SK-N-SH (cell line): ENCODE results near the gene RASA3.

Source experiments
- CHD2 ChIP-seq: fragments of 150-350 bp; IDR thresholded peaks from 2 replicates; pipeline ENCODE4 v1.6.1; 2018; ENCODE audit warnings: low read length; ENCODE audit not compliant: partially characterized antibody
- EZH2phosphoT487 ChIP-seq: fragments of 200-600 bp; sonication (generic); IDR thresholded peaks from 2 replicates; pipeline ENCODE4 v1.6.1; 2017; ENCODE audit warnings: low read depth, mixed run types, mild to moderate bottlenecking, antibody characterized with exemption, moderate library complexity, borderline replicate concordance
- FOXJ3 ChIP-seq: sonication (generic); formaldehyde crosslinking; IDR thresholded peaks from 2 replicates; pipeline ENCODE4 v1.5.1; 2020; ENCODE audit warnings: mild to moderate bottlenecking, missing genetic modification reagents
- GABPA ChIP-seq: IDR thresholded peaks from 2 replicates; pipeline ENCODE4 v1.4.0; 2012; ENCODE audit warnings: low read depth, mild to moderate bottlenecking
- NRF1 ChIP-seq: IDR thresholded peaks from 2 replicates; pipeline ENCODE4 v1.6.1; 2012; ENCODE audit warnings: low read depth, mild to moderate bottlenecking, low read length
- POLR2AphosphoS5 ChIP-seq: IDR thresholded peaks from 2 replicates; pipeline ENCODE4 v1.6.1; 2012; ENCODE audit warnings: low read depth, low read length
- RAD21 ChIP-seq: IDR thresholded peaks from 2 replicates; pipeline ENCODE4 v1.6.1; 2012; ENCODE audit warnings: mild to moderate bottlenecking, low read length
- RCOR1 ChIP-seq: fragments of 150-350 bp; IDR thresholded peaks from 2 replicates; pipeline ENCODE4 v1.6.1; 2017; ENCODE audit warnings: antibody characterized with exemption, low read length
- SIN3A ChIP-seq: IDR thresholded peaks from 2 replicates; pipeline ENCODE4 v1.6.1; 2012; ENCODE audit warnings: low read depth, mild to moderate bottlenecking, low read length, moderate library complexity, borderline replicate concordance
- TAF1 ChIP-seq: IDR thresholded peaks from 2 replicates; pipeline ENCODE4 v1.6.1; 2012; ENCODE audit warnings: low read depth, mild to moderate bottlenecking, low read length, moderate library complexity, borderline replicate concordance
- TF ChIP-seq, protein P1 (sequence below): fragments of 200-600 bp; sonication (generic); IDR thresholded peaks from 2 replicates; pipeline ENCODE4 v1.6.1; 2017; ENCODE audit warnings: antibody characterized with exemption, mild to moderate bottlenecking, moderate library complexity
- TF ChIP-seq, protein P2 (sequence below): IDR thresholded peaks from 2 replicates; pipeline ENCODE4 v1.4.0; 2012; ENCODE audit warnings: low read depth, borderline replicate concordance
- TF ChIP-seq, protein P3 (sequence below): IDR thresholded peaks from 2 replicates; pipeline ENCODE4 v1.6.1; 2012; ENCODE audit warnings: mild to moderate bottlenecking, low read depth, low read length, moderate library complexity

DNA sequence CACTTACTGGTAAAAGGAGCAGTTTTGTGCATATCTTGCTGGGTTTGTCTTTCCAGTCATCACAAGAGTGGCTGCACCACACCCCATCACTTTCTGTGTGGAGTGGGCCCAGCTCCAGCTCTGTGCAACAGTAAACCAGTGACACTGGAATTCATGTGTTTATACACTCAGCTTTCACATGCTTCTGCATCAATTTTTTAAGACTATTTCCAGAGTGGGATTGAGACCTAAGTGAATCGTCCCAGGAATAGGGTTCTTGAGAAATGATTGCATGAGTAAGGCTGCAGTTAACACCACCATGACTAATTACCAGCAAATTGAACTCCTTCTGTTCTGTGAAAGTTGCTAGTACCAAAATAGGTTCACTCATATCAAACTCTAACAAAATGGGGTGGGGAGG lies 41.3 kb upstream of the RASA3 start:
- TF ChIP-seq, protein P1, sequence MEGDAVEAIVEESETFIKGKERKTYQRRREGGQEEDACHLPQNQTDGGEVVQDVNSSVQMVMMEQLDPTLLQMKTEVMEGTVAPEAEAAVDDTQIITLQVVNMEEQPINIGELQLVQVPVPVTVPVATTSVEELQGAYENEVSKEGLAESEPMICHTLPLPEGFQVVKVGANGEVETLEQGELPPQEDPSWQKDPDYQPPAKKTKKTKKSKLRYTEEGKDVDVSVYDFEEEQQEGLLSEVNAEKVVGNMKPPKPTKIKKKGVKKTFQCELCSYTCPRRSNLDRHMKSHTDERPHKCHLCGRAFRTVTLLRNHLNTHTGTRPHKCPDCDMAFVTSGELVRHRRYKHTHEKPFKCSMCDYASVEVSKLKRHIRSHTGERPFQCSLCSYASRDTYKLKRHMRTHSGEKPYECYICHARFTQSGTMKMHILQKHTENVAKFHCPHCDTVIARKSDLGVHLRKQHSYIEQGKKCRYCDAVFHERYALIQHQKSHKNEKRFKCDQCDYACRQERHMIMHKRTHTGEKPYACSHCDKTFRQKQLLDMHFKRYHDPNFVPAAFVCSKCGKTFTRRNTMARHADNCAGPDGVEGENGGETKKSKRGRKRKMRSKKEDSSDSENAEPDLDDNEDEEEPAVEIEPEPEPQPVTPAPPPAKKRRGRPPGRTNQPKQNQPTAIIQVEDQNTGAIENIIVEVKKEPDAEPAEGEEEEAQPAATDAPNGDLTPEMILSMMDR = no peak
- no peak for TF ChIP-seq CHD2
- TF ChIP-seq RCOR1 = no peak
- TF ChIP-seq GABPA = no peak
- TF ChIP-seq, protein P2, sequence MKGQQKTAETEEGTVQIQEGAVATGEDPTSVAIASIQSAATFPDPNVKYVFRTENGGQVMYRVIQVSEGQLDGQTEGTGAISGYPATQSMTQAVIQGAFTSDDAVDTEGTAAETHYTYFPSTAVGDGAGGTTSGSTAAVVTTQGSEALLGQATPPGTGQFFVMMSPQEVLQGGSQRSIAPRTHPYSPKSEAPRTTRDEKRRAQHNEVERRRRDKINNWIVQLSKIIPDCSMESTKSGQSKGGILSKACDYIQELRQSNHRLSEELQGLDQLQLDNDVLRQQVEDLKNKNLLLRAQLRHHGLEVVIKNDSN = no peak
- TF ChIP-seq FOXJ3 (CRISPR knock-in tag) = no peak
- no peak for TF ChIP-seq POLR2AphosphoS5
- TF ChIP-seq RAD21 = no peak
- TF ChIP-seq SIN3A = no peak
- TF ChIP-seq NRF1 = no peak
- no peak for TF ChIP-seq EZH2phosphoT487
- no peak for TF ChIP-seq TAF1
- TF ChIP-seq, protein P3, sequence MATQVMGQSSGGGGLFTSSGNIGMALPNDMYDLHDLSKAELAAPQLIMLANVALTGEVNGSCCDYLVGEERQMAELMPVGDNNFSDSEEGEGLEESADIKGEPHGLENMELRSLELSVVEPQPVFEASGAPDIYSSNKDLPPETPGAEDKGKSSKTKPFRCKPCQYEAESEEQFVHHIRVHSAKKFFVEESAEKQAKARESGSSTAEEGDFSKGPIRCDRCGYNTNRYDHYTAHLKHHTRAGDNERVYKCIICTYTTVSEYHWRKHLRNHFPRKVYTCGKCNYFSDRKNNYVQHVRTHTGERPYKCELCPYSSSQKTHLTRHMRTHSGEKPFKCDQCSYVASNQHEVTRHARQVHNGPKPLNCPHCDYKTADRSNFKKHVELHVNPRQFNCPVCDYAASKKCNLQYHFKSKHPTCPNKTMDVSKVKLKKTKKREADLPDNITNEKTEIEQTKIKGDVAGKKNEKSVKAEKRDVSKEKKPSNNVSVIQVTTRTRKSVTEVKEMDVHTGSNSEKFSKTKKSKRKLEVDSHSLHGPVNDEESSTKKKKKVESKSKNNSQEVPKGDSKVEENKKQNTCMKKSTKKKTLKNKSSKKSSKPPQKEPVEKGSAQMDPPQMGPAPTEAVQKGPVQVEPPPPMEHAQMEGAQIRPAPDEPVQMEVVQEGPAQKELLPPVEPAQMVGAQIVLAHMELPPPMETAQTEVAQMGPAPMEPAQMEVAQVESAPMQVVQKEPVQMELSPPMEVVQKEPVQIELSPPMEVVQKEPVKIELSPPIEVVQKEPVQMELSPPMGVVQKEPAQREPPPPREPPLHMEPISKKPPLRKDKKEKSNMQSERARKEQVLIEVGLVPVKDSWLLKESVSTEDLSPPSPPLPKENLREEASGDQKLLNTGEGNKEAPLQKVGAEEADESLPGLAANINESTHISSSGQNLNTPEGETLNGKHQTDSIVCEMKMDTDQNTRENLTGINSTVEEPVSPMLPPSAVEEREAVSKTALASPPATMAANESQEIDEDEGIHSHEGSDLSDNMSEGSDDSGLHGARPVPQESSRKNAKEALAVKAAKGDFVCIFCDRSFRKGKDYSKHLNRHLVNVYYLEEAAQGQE = no peak
